HepG2 (cell line): ENCODE measurements around the gene RSPRY1. TPM values are rescaled to one million over a fixed set of nuclear protein-coding genes. Genes with fewer than 3 reads are reported as not detected.
A peak's percentile ranks its signal among the peaks of the same experiment; 100 is the strongest.

Experiments
- CERS6 ChIP-seq: sonication (generic); formaldehyde crosslinking; IDR thresholded peaks from 2 replicates; pipeline ENCODE4 v1.5.0; 2020; ENCODE audit warnings: missing genetic modification reagents
- KDM2A ChIP-seq: sonication (generic); formaldehyde crosslinking; IDR thresholded peaks from 2 replicates; pipeline ENCODE4 v1.4.0; 2020; ENCODE audit warnings: low read depth, missing genetic modification reagents, borderline replicate concordance
- MYNN ChIP-seq: sonication (generic); formaldehyde crosslinking; IDR thresholded peaks from 2 replicates; pipeline ENCODE4 v1.4.0; 2020; ENCODE audit warnings: mild to moderate bottlenecking, low read depth, missing genetic modification reagents
- POGZ ChIP-seq: sonication (generic); formaldehyde crosslinking; IDR thresholded peaks from 2 replicates; pipeline ENCODE4 v1.4.0; 2020; ENCODE audit warnings: mild to moderate bottlenecking, missing genetic modification reagents
- POLR2A ChIP-seq, 2 experiments: IDR thresholded peaks; 2 replicates each; pipeline ENCODE4 v1.6.1; 2011; ENCODE audit warnings: low read depth in 2 of 2, low read length in 2 of 2, mild to moderate bottlenecking in 1 of 2, moderate library complexity in 1 of 2; ENCODE audit not compliant: insufficient read depth in 1 of 2
- POLR2G ChIP-seq: fragments of 200-400 bp; formaldehyde crosslinking; IDR thresholded peaks from 2 replicates; pipeline ENCODE4 v1.6.1; 2018; ENCODE audit warnings: mild to moderate bottlenecking, low read depth, low read length, moderate library complexity
- REPIN1 ChIP-seq: sonication (generic); formaldehyde crosslinking; IDR thresholded peaks from 2 replicates; pipeline ENCODE4 v1.8.0; 2022; ENCODE audit warnings: missing genetic modification reagents, low read depth, mild to moderate bottlenecking, borderline replicate concordance
- SIN3B ChIP-seq: fragments of 150-350 bp; IDR thresholded peaks from 2 replicates; pipeline ENCODE4 v1.6.1; 2014; ENCODE audit warnings: low read length
- TMF1 ChIP-seq: sonication (generic); formaldehyde crosslinking; IDR thresholded peaks from 2 replicates; pipeline ENCODE4 v1.8.1; 2022; ENCODE audit warnings: low read depth, missing genetic modification reagents
- ZBTB33 ChIP-seq: sonication (generic); formaldehyde crosslinking; IDR thresholded peaks from 2 replicates; pipeline ENCODE4 v1.4.0; 2020; ENCODE audit warnings: missing genetic modification reagents
- ZGPAT ChIP-seq: IDR thresholded peaks from 2 replicates; pipeline ENCODE4 v1.6.1; 2016; ENCODE audit warnings: mild to moderate bottlenecking
- ZNF274 ChIP-seq: sonication (generic); formaldehyde crosslinking; IDR thresholded peaks from 2 replicates; pipeline ENCODE4 v1.5.1; 2020; ENCODE audit warnings: mild to moderate bottlenecking, missing genetic modification reagents
- ZNF564 ChIP-seq: sonication (generic); formaldehyde crosslinking; IDR thresholded peaks from 2 replicates; pipeline ENCODE4 v1.8.1; 2023; ENCODE audit warnings: mild to moderate bottlenecking, missing genetic modification reagents
- polyA plus RNA-seq, 8 experiments: library from polyadenylated mRNA; depleted of rRNA in 3 of 8; stranded (reverse) in 7 of 8; unstranded in 1 of 8; fragments of >200 nt; fragmentation: Illumina TruSeq in 4 of 8; extraction: Trizol in 4 of 8; gene quantifications; 2 replicates each; pipeline versions ENCODE4 v1.2.1 to v1.2.3, GENCODE V29; 2011 to 2016; ENCODE audit warnings: low read depth in 4 of 8, missing spikeins in 1 of 8, mixed read lengths in 1 of 8; ENCODE audit not compliant: insufficient read depth in 1 of 8
- total RNA-seq, 5 experiments: library from RNA; depleted of rRNA; stranded (reverse); fragments of >200 nt; fragmentation: Illumina TruSeq; extraction: Trizol; gene quantifications; 2 replicates each; pipeline ENCODE4 v1.2.3, GENCODE V29; 2016; ENCODE audit warnings: low read depth in 1 of 5
- TF ChIP-seq, protein P1 (sequence below): sonication (generic); formaldehyde crosslinking; IDR thresholded peaks from 2 replicates; pipeline ENCODE4 v1.9.0; 2021; ENCODE audit warnings: missing genetic modification reagents, borderline replicate concordance
- TF ChIP-seq, protein P2 (sequence below): sonication (generic); formaldehyde crosslinking; IDR thresholded peaks from 2 replicates; pipeline ENCODE4 v1.5.0; 2020; ENCODE audit warnings: missing genetic modification reagents
- TF ChIP-seq, protein P3 (sequence below): sonication (generic); formaldehyde crosslinking; IDR thresholded peaks from 2 replicates; pipeline ENCODE4 v1.4.0; 2020; ENCODE audit warnings: mild to moderate bottlenecking, missing genetic modification reagents

Gene RSPRY1
- total and polyA plus RNA-seq, 2 of the 13 experiments (the other 11 are each of a cell fraction or from before 2014, with no cell fraction given), result 53.4 to 61.0 TPM

DNA sequence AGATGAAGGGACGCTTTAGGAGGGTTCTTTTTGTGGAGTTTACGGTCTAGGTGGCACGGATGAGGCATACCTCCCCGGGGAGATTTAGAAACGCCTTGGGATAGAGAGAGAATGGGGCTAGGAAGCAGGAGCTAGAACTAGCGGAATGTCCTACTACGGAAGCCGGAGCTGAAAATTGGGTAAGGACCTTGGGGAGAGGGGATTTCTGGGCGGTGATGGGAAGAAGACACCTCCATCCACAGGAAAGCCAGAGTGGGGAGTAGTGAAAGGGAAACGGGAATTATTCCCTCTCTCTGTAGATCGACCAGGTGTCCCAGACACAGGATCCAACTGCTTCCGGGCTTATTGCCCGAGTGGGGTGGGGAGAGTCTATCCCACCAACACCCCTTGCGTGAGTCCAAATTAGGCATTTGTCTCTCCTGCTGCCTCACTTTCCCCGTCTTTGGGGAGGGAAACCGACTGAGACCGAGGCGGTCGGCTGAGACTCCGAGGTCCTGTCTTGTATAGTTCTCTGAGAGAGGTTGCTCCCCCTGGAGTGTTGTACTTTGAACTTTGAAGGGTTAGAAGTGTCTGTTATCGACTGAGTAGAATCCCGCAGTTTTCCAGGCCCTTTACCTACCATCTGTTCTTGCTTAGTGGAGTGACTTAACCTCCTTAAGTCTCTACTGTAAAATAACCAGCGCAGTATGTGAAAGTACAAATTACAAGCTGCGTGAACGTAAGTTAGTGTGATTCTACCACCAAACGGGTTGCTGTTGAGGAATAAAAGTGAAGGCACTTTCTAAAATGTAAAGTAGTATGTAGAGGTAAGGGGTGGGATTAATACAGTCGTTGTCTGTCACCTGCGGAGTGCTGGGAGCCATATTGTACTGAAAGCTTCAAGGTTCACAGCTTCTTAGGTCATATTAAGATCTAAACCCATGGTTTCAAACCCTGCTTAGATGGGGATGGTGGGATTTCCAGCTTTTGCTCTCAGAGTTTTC is 1.0 kb downstream of the RSPRY1 start (continued):
- TF ChIP-seq POGZ (CRISPR knock-in tag), result peak; percentile 44; the same call in 1 of the 2 replicates
- no peak for TF ChIP-seq KDM2A (CRISPR knock-in tag)
- TF ChIP-seq TMF1 (CRISPR knock-in tag), result no peak; the same call in 1 of the 2 replicates
- TF ChIP-seq, protein P1, sequence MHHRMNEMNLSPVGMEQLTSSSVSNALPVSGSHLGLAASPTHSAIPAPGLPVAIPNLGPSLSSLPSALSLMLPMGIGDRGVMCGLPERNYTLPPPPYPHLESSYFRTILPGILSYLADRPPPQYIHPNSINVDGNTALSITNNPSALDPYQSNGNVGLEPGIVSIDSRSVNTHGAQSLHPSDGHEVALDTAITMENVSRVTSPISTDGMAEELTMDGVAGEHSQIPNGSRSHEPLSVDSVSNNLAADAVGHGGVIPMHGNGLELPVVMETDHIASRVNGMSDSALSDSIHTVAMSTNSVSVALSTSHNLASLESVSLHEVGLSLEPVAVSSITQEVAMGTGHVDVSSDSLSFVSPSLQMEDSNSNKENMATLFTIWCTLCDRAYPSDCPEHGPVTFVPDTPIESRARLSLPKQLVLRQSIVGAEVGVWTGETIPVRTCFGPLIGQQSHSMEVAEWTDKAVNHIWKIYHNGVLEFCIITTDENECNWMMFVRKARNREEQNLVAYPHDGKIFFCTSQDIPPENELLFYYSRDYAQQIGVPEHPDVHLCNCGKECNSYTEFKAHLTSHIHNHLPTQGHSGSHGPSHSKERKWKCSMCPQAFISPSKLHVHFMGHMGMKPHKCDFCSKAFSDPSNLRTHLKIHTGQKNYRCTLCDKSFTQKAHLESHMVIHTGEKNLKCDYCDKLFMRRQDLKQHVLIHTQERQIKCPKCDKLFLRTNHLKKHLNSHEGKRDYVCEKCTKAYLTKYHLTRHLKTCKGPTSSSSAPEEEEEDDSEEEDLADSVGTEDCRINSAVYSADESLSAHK (CRISPR knock-in tag), result peak; percentile 33; the same call in 1 of the 2 replicates
- no peak for TF ChIP-seq CERS6 (CRISPR knock-in tag)
- TF ChIP-seq REPIN1 (CRISPR knock-in tag), result no peak
- no peak for TF ChIP-seq ZNF274
- TF ChIP-seq POLR2G, result peak; percentile 74
- TF ChIP-seq MYNN, result no peak
- TF ChIP-seq ZBTB33 (CRISPR knock-in tag), result no peak
- no peak for TF ChIP-seq SIN3B
- TF ChIP-seq, protein P2, sequence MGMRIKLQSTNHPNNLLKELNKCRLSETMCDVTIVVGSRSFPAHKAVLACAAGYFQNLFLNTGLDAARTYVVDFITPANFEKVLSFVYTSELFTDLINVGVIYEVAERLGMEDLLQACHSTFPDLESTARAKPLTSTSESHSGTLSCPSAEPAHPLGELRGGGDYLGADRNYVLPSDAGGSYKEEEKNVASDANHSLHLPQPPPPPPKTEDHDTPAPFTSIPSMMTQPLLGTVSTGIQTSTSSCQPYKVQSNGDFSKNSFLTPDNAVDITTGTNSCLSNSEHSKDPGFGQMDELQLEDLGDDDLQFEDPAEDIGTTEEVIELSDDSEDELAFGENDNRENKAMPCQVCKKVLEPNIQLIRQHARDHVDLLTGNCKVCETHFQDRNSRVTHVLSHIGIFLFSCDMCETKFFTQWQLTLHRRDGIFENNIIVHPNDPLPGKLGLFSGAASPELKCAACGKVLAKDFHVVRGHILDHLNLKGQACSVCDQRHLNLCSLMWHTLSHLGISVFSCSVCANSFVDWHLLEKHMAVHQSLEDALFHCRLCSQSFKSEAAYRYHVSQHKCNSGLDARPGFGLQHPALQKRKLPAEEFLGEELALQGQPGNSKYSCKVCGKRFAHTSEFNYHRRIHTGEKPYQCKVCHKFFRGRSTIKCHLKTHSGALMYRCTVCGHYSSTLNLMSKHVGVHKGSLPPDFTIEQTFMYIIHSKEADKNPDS (CRISPR knock-in tag), result no peak
- TF ChIP-seq ZNF564 (CRISPR knock-in tag), result 0 out of 2 replicates have a peak, but pooled peaks have one; percentile 19
- TF ChIP-seq POLR2A (IDR thresholded peaks at IDR 0.05; ENCODE audit: insufficient read depth in 1 of 2, low read depth in 2 of 2, low read length in 2 of 2), result peak; percentile 34 to 62; a peak in 1 of 4 replicates
- TF ChIP-seq, protein P3, sequence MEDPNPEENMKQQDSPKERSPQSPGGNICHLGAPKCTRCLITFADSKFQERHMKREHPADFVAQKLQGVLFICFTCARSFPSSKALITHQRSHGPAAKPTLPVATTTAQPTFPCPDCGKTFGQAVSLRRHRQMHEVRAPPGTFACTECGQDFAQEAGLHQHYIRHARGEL (CRISPR knock-in tag), result no peak
- TF ChIP-seq ZGPAT (CRISPR knock-in tag), result no peak; the same call in 1 of the 2 replicates
